Measurements from ENCODE around the gene STK16. TPM values are rescaled to one million over a fixed set of nuclear protein-coding genes. Genes with fewer than 3 reads are reported as not detected.

The STK16 gene
- total and polyA plus RNA-seq, 2 of the 13 experiments (the other 11 are each of a cell fraction or from before 2014, with no cell fraction given) = 28.0 to 50.9 TPM

GRCh38 chr2:219207134-219207883 lies 38.0 kb upstream of the STK16 start (continued):
- TF ChIP-seq REST (IDR thresholded peaks at IDR 0.05; ENCODE audit: borderline replicate concordance in 1 of 2, low read depth in 1 of 2, low read length in 2 of 2) (no peak), TSC22D2 (CRISPR knock-in tag; IDR thresholded peaks at IDR 0.05; ENCODE audit: borderline replicate concordance) (0 out of 2 replicates have a peak, but pooled peaks have one; percentile 19), PRPF4 (IDR thresholded peaks at IDR 0.05; ENCODE audit: low read depth, low read length, poor library complexity, severe bottlenecking) (no peak), ZBTB20 (CRISPR knock-in tag; IDR thresholded peaks at IDR 0.05; ENCODE audit: borderline replicate concordance, low read depth) (no peak; the same call in 1 of the 2 replicates), JARID2 (CRISPR knock-in tag; IDR thresholded peaks at IDR 0.05; ENCODE audit: insufficient replicate concordance) (no peak), ZSCAN25 (CRISPR knock-in tag; IDR thresholded peaks at IDR 0.05) (no peak), ZFY (CRISPR knock-in tag; IDR thresholded peaks at IDR 0.05) (no peak), FOXM1 (CRISPR knock-in tag; IDR thresholded peaks at IDR 0.05) (no peak), ATF7 (IDR thresholded peaks at IDR 0.05) (no peak), ATF7 (CRISPR knock-in tag; IDR thresholded peaks at IDR 0.05) (no peak), SMAD1 (CRISPR knock-in tag; IDR thresholded peaks at IDR 0.05; ENCODE audit: borderline replicate concordance, low read depth) (no peak), DRAP1 (CRISPR knock-in tag; IDR thresholded peaks at IDR 0.05) (no peak; the same call in 1 of the 2 replicates), ZBED4 (CRISPR knock-in tag; IDR thresholded peaks at IDR 0.05; ENCODE audit: borderline replicate concordance) (no peak), HOXD1 (CRISPR knock-in tag; IDR thresholded peaks at IDR 0.05) (no peak), MTA1 (CRISPR knock-in tag; IDR thresholded peaks at IDR 0.05; ENCODE audit: borderline replicate concordance) (no peak), ZNF577 (CRISPR knock-in tag; IDR thresholded peaks at IDR 0.05; ENCODE audit: borderline replicate concordance, low read depth) (no peak), BCLAF1 (IDR thresholded peaks at IDR 0.05) (no peak), PPARG (CRISPR knock-in tag; conservative IDR thresholded peaks at IDR 0.05) (no peak)
